ENCODE results near the gene PDE1A.

The PDE1A gene

DNA sequence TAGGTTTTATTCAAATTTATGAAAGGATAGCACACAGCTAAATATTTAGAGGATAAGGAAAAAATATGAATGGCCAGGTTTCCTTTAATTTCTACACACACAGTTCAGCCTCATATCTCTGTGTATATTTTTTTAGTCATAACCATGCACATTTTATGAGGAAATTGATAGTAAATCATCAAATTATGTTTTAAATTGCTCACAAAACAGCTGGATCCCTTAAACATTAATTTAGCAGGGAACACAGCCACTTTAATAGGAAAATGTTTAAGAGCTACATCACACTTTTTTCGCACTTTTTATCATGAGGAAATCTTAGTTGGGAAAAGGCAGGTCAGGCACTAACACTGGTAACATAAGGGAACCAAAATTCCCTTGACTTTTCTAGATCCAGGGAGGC lies 65.4 kb downstream of the PDE1A start:
- TF ChIP-seq, protein P1, sequence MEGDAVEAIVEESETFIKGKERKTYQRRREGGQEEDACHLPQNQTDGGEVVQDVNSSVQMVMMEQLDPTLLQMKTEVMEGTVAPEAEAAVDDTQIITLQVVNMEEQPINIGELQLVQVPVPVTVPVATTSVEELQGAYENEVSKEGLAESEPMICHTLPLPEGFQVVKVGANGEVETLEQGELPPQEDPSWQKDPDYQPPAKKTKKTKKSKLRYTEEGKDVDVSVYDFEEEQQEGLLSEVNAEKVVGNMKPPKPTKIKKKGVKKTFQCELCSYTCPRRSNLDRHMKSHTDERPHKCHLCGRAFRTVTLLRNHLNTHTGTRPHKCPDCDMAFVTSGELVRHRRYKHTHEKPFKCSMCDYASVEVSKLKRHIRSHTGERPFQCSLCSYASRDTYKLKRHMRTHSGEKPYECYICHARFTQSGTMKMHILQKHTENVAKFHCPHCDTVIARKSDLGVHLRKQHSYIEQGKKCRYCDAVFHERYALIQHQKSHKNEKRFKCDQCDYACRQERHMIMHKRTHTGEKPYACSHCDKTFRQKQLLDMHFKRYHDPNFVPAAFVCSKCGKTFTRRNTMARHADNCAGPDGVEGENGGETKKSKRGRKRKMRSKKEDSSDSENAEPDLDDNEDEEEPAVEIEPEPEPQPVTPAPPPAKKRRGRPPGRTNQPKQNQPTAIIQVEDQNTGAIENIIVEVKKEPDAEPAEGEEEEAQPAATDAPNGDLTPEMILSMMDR (IDR thresholded peaks at IDR 0.05; ENCODE audit: low read depth, low read length): no peak
- DNase-seq: no peak
- no peaks in the 10 kb centered on the region for H3K9me3 ChIP-seq
- H3K4me1 ChIP-seq: no peaks in the 10 kb centered on the region
- no peaks in the 10 kb centered on the region for H3K36me3 ChIP-seq
- no peaks in the 10 kb centered on the region for H3K27me3 ChIP-seq
- H3K4me3 ChIP-seq (ENCODE audit: low read depth, low read length): no peak overlapping the region

- Histone ChIP-seq H3K27me3 (no peaks in the 10 kb centered on the region), H3K36me3 (no peaks in the 10 kb centered on the region), H3K4me3 (ENCODE audit: low read depth, low read length) (no peak overlapping the region), H3K4me1 (no peaks in the 10 kb centered on the region), H3K9me3 (no peaks in the 10 kb centered on the region)
- no peak for DNase-seq
- TF ChIP-seq, protein P1 (IDR thresholded peaks at IDR 0.05; ENCODE audit: low read depth, low read length): no peak
These were observed 66.1 kb downstream of the PDE1A start for GRCh38 chr2:182360663-182361260.

GRCh38 chr2:182359990-182360662 lies 66.7 kb downstream of the PDE1A start:
- no peak overlapping the region for H3K4me3 ChIP-seq (ENCODE audit: low read depth, low read length)
- TF ChIP-seq, protein P1 (IDR thresholded peaks at IDR 0.05; ENCODE audit: low read depth, low read length): no peak

DNA sequence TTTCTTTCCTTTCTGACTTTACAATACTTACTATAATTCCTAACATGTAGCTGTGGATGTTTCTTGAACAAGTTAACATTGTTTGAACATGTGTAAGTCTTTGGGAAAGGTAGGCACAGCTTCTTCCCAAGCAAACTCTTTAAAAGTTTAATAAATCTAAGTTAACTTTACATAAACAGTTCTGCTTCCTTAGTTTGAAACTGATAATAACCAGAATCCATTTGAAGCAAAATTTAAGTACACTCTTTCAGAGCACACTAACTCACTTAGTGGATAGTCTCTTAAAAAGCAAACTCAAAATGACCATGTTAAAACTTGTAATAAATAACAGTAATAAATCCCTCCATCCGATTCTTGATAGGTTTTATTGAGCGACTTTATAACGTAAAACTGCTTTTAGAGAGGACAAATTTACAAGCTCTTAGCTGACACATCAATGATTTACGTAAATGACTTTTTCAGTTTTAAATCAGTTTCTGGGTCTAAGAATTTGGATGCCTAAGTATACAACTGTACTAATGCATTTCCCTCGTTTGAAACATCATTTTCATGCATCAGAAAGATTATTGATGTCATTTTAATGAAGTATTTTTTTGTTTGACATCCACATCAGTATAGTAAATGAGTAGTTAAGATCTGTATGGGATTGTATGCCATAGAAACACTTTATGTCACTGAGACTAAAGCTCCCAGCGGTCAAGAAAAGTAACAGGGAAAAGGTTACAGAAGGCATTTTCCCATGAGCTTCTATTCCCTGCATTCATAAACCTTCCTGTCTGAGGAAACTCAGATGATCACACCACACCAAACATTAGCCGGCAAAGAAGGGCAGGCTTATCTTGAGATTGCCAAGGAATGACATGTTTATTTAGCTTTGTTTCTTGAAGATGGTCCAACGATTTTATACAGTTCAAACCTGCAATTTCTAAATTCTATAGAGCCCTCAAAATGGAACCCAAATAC lies 67.5 kb downstream of the PDE1A start:
- Histone ChIP-seq H3K36me3 (no peaks in the 10 kb centered on the region), H3K27me3 (no peaks in the 10 kb centered on the region), H3K9me3 (no peaks in the 10 kb centered on the region), H3K4me1 (no peaks in the 10 kb centered on the region), H3K4me3 (ENCODE audit: low read depth, low read length) (no peak overlapping the region)
- TF ChIP-seq, protein P1 (IDR thresholded peaks at IDR 0.05; ENCODE audit: low read depth, low read length): no peak
- no peak for DNase-seq

More at GRCh38 chr2:182359990-182360662, 66.7 kb downstream of the PDE1A start:
- Histone ChIP-seq H3K36me3 (no peaks in the 10 kb centered on the region), H3K4me1 (no peaks in the 10 kb centered on the region), H3K9me3 (no peaks in the 10 kb centered on the region), H3K27me3 (no peaks in the 10 kb centered on the region)
- DNase-seq: no peak

- no peak for DNase-seq
- H3K4me3 ChIP-seq (ENCODE audit: low read depth, low read length): no peak overlapping the region
- TF ChIP-seq, protein P1 (IDR thresholded peaks at IDR 0.05; ENCODE audit: low read depth, low read length): no peak
- no peaks in the 10 kb centered on the region for H3K27me3 ChIP-seq
- no peaks in the 10 kb centered on the region for H3K36me3 ChIP-seq
- no peaks in the 10 kb centered on the region for H3K4me1 ChIP-seq
- H3K9me3 ChIP-seq: no peaks in the 10 kb centered on the region
These were observed 68.2 kb downstream of the PDE1A start for GRCh38 chr2:182358601-182359000.

All from BE2C (cell line).